Kidney (tissue), 14 donors: ENCODE measurements around the gene CNGA2. TPM values are rescaled to one million over a fixed set of nuclear protein-coding genes. Genes with fewer than 3 reads are reported as not detected.

Experiments used
- DNase-seq, 5 donors: peaks; one replicate each; pipeline ENCODE4 v3.0.0-alpha.2; 2013 to 2020
- FAIRE-seq: peaks from 2 replicates; lab custom pipeline; 2012; peaks lifted over from hg19 to GRCh38; lab: Jason Lieb, UNC
- H3K27ac ChIP-seq, 2 donors: one replicate each; pipeline ENCODE4 v1.7.0; 2013; ENCODE audit warnings: low read depth in 2 of 2, low read length in 2 of 2, inconsistent platforms in 1 of 2
- H3K27me3 ChIP-seq: one replicate; pipeline ENCODE4 v1.7.1; 2013; ENCODE audit warnings: low read length, inconsistent platforms; ENCODE audit not compliant: control insufficient read depth, insufficient read depth
- H3K36me3 ChIP-seq, 3 donors: one replicate each; pipeline versions ENCODE4 v1.7.0 to v1.7.1; 2013; ENCODE audit warnings: low read length in 3 of 3, control low read depth in 1 of 3, inconsistent platforms in 1 of 3; ENCODE audit not compliant: insufficient read depth in 3 of 3, control insufficient read depth in 2 of 3
- H3K4me1 ChIP-seq, 3 donors: one replicate each; pipeline versions ENCODE4 v1.7.0 to v1.7.1; 2013; ENCODE audit warnings: low read length in 3 of 3, inconsistent platforms in 1 of 3, low read depth in 1 of 3; ENCODE audit not compliant: control insufficient read depth in 2 of 3, insufficient read depth in 2 of 3
- H3K4me3 ChIP-seq, 3 donors: one replicate each; pipeline versions ENCODE4 v1.7.0 to v1.8.1; 2013; ENCODE audit warnings: low read length in 3 of 3, control low read depth in 1 of 3, inconsistent platforms in 1 of 3
- H3K9ac ChIP-seq, 3 donors: one replicate each; pipeline versions ENCODE4 v1.7.0 to v1.7.1; 2013; ENCODE audit warnings: low read length in 3 of 3, control low read depth in 1 of 3, inconsistent platforms in 1 of 3
- H3K9me3 ChIP-seq, 3 donors: one replicate each; pipeline versions ENCODE4 v1.7.0 to v1.7.1; 2013; ENCODE audit warnings: low read length in 3 of 3, control low read depth in 1 of 3, inconsistent platforms in 1 of 3; ENCODE audit not compliant: control insufficient read depth in 2 of 3, insufficient read depth in 1 of 3
- CTCF ChIP-seq: IDR thresholded peaks from 3 replicates; pipeline ENCODE4 v1.5.1; 2012; ENCODE audit warnings: mild to moderate bottlenecking, moderate library complexity, borderline replicate concordance; ENCODE audit not compliant: insufficient read depth; ENCODE audit errors: extremely low read depth
- intact Hi-C: fragments of 100-400 bp; cut with DNase I; formaldehyde crosslinking; loops from one replicate; pipeline ENCODE4 v1.11.1; 2022
- polyA plus RNA-seq: library from polyadenylated mRNA; stranded (reverse); fragments of 350-450 nt; fragmentation: Illumina TruSeq; extraction: RNeasy Lipid Tissue Mini Kit (QIAGEN cat#74804); gene quantifications from one replicate; pipeline ENCODE4 v1.2.3, GENCODE V29; 2014; ENCODE audit warnings: low read depth, low replicate concordance; ENCODE audit not compliant: insufficient read depth
- total RNA-seq: library from RNA; stranded (reverse); fragmentation: NEBNext Ultra II Directional; extraction: Animal tissue kit (Norgen Biotek cat#: 25700); gene quantifications from one replicate; pipeline ENCODE4 v1.2.1, GENCODE V29; 2021
- donor health status: control.
- donor health status: control.
- donor health status: control.
- donor health status: control.
- donor health status: control.
- donor health status: DM: yes; HTN: yes; CAD: no.
- donor health status: Normal renal cell carcinoma (clear cell type).

The CNGA2 gene
- total and polyA plus RNA-seq, 2 donors from 2014 or later, result not detected

- H3K9me3 ChIP-seq, result no peaks in the 10 kb centered on the region
- H3K4me3 ChIP-seq, result no peak overlapping the region
- no peaks in the 10 kb centered on the region for H3K36me3 ChIP-seq
- no peak for FAIRE-seq
- no peak for DNase-seq
- intact Hi-C loops, result no loop called here
- TF ChIP-seq CTCF, result no peak
- H3K4me1 ChIP-seq, result no peaks in the 10 kb centered on the region
- H3K9ac ChIP-seq, result no peak overlapping the region
- H3K27me3 ChIP-seq, result no peaks in the 10 kb centered on the region
- no peak overlapping the region for H3K27ac ChIP-seq
Measured at GRCh38 chrX:151763711-151764110, 29.2 kb downstream of the CNGA2 start.

- Histone ChIP-seq H3K9ac (no peak overlapping the region), H3K4me3 (no peak overlapping the region), H3K27ac (no peak overlapping the region), H3K27me3 (no peaks in the 10 kb centered on the region), H3K4me1 (no peaks in the 10 kb centered on the region), H3K36me3 (no peaks in the 10 kb centered on the region), H3K9me3 (no peaks in the 10 kb centered on the region)
- no peak for DNase-seq
- intact Hi-C loops, result no loop called here
- TF ChIP-seq CTCF, result no peak
- FAIRE-seq, result no peak
Measured at GRCh38 chrX:151765026-151765425, 30.5 kb downstream of the CNGA2 start.

GRCh38 chrX:151771726-151772125, 37.2 kb downstream of the CNGA2 start:
- intact Hi-C loops, result no loop called here
- no peak for FAIRE-seq

More at GRCh38 chrX:151771726-151772125, 37.2 kb downstream of the CNGA2 start:
- Histone ChIP-seq H3K27ac (no peak overlapping the region), H3K36me3 (no peaks in the 10 kb centered on the region), H3K9me3 (no peaks in the 10 kb centered on the region), H3K9ac (no peak overlapping the region), H3K4me1 (no peaks in the 10 kb centered on the region), H3K4me3 (no peak overlapping the region), H3K27me3 (no peaks in the 10 kb centered on the region)
- no peak for TF ChIP-seq CTCF
- no peak for DNase-seq
